Neural progenitor cell (in vitro differentiated cells): ENCODE results near the gene OR2D2. TPM values are rescaled to one million over a fixed set of nuclear protein-coding genes. Genes with fewer than 3 reads are reported as not detected.

Experiments
- DNase-seq: peaks from one replicate; pipeline ENCODE4 v3.0.0-alpha.2; 2016; ENCODE audit warnings: low spot score
- H2AFZ ChIP-seq: fragments of 200-600 bp; sonication (generic); replicated peaks from 2 replicates; pipeline ENCODE4 v1.6.1; 2016; ENCODE audit warnings: antibody characterized with exemption
- H3F3A ChIP-seq: fragments of 200-600 bp; sonication (generic); 2 replicates; pipeline ENCODE4 v1.6.1; 2016; ENCODE audit warnings: antibody characterized with exemption, low read depth
- H3K27ac ChIP-seq: fragments of 200-600 bp; sonication (generic); 2 replicates; pipeline ENCODE4 v1.5.1; 2016; ENCODE audit warnings: mild to moderate bottlenecking
- H3K27me3 ChIP-seq: fragments of 200-600 bp; sonication (generic); 2 replicates; pipeline ENCODE4 v1.6.1; 2016; ENCODE audit warnings: mild to moderate bottlenecking, moderate library complexity
- H3K36me3 ChIP-seq: fragments of 200-600 bp; sonication (generic); 2 replicates; pipeline ENCODE4 v1.5.1; 2016
- H3K4me1 ChIP-seq: fragments of 200-600 bp; sonication (generic); 2 replicates; pipeline ENCODE4 v1.6.1; 2016; ENCODE audit warnings: mixed run types
- H3K4me2 ChIP-seq: fragments of 200-600 bp; sonication (generic); 2 replicates; pipeline ENCODE4 v1.6.1; 2016
- H3K4me3 ChIP-seq: fragments of 200-600 bp; sonication (generic); 2 replicates; pipeline ENCODE4 v1.5.1; 2016
- H3K79me2 ChIP-seq: fragments of 200-600 bp; sonication (generic); 2 replicates; pipeline ENCODE4 v1.6.1; 2016; ENCODE audit warnings: low read depth
- H3K9ac ChIP-seq: fragments of 200-600 bp; sonication (generic); 2 replicates; pipeline ENCODE4 v1.6.1; 2016
- H3K9me3 ChIP-seq: fragments of 200-600 bp; sonication (generic); 2 replicates; pipeline ENCODE4 v1.5.1; 2016; ENCODE audit warnings: low read depth
- H4K20me1 ChIP-seq: fragments of 200-600 bp; sonication (generic); 2 replicates; pipeline ENCODE4 v1.6.1; 2016; ENCODE audit warnings: low read depth
- H3K27ac Mint-ChIP-seq: 3 replicates; pipeline ENCODE4 v1.8.0; 2021; ENCODE audit warnings: mixed read lengths
- H3K27me3 Mint-ChIP-seq: 2 replicates; pipeline ENCODE4 v1.8.0; 2022; ENCODE audit warnings: low read depth, mild to moderate bottlenecking, inconsistent platforms, moderate library complexity, mixed read lengths; ENCODE audit not compliant: insufficient read depth
- H3K36me3 Mint-ChIP-seq: 3 replicates; pipeline ENCODE4 v1.8.0; 2021; ENCODE audit warnings: mixed read lengths
- H3K4me1 Mint-ChIP-seq: 3 replicates; pipeline ENCODE4 v1.8.0; 2021; ENCODE audit warnings: mixed read lengths
- H3K4me3 Mint-ChIP-seq: 3 replicates; pipeline ENCODE4 v1.8.0; 2021; ENCODE audit warnings: mild to moderate bottlenecking, moderate library complexity, mixed read lengths
- H3K9me3 Mint-ChIP-seq: 3 replicates; pipeline ENCODE4 v1.8.0; 2020; ENCODE audit warnings: mixed read lengths
- EZH2 ChIP-seq: fragments of 200-600 bp; sonication (generic); IDR thresholded peaks from 2 replicates; pipeline ENCODE4 v1.6.1; 2017; ENCODE audit warnings: antibody characterized with exemption, mild to moderate bottlenecking, moderate library complexity
- EZH2phosphoT487 ChIP-seq: fragments of 200-600 bp; sonication (generic); IDR thresholded peaks from 2 replicates; pipeline ENCODE4 v1.6.1; 2017; ENCODE audit warnings: antibody characterized with exemption
- total RNA-seq: library from RNA; depleted of rRNA; stranded (reverse); fragments of >200 nt; gene quantifications from 2 replicates; pipeline ENCODE4 v1.2.3, GENCODE V29; 2015; ENCODE audit warnings: low replicate concordance
- TF ChIP-seq, protein P1 (sequence below): fragments of 200-600 bp; sonication (generic); IDR thresholded peaks from 2 replicates; pipeline ENCODE4 v1.5.1; 2017; ENCODE audit warnings: antibody characterized with exemption, mild to moderate bottlenecking

OR2D2 gene
- total RNA-seq, 1 donor from 2014 or later = not detected

DNA sequence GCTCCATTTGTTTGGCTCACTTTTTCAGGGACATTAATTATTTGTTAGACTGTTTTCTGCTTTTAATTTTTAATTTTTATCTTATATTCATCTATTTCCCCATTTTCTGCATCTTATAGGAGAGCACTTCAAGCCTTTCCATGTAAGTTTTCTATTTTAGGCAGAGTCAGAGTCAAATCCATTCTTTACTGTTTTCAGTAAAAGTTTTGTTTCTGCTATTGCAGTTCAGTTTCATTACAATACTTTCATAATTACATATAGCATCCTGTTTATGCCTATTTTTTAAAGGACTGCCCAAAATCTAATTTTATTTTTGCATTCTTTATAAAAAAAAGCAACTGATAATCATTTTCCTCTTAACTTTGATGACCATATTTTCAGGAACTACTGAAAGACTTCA lies 50.6 kb downstream of the OR2D2 start:
- no peaks in the 10 kb centered on the region for H3K36me3 Mint-ChIP-seq
- no peaks in the 10 kb centered on the region for H3K27me3 ChIP-seq
- peaks cover 9% of the 10 kb centered on the region for H3K4me1 Mint-ChIP-seq
- H3F3A ChIP-seq = peaks cover 16% of the 10 kb centered on the region
- H3K4me3 Mint-ChIP-seq = no peak overlapping the region
- no peak overlapping the region for H3K27ac Mint-ChIP-seq
- no peaks in the 10 kb centered on the region for H3K79me2 ChIP-seq
- DNase-seq = no peak
- H3K9ac ChIP-seq = no peak overlapping the region
- no peak overlapping the region for H3K4me2 ChIP-seq
- H3K27me3 Mint-ChIP-seq = peaks cover 3% of the 10 kb centered on the region
- no peak overlapping the region for H3K4me3 ChIP-seq
- peaks cover 14% of the 10 kb centered on the region for H3K9me3 Mint-ChIP-seq
- no peak overlapping the region for H3K27ac ChIP-seq
- peaks cover 18% of the 10 kb centered on the region for H3K4me1 ChIP-seq
- H2AFZ ChIP-seq = no peak overlapping the region
- TF ChIP-seq, protein P1, sequence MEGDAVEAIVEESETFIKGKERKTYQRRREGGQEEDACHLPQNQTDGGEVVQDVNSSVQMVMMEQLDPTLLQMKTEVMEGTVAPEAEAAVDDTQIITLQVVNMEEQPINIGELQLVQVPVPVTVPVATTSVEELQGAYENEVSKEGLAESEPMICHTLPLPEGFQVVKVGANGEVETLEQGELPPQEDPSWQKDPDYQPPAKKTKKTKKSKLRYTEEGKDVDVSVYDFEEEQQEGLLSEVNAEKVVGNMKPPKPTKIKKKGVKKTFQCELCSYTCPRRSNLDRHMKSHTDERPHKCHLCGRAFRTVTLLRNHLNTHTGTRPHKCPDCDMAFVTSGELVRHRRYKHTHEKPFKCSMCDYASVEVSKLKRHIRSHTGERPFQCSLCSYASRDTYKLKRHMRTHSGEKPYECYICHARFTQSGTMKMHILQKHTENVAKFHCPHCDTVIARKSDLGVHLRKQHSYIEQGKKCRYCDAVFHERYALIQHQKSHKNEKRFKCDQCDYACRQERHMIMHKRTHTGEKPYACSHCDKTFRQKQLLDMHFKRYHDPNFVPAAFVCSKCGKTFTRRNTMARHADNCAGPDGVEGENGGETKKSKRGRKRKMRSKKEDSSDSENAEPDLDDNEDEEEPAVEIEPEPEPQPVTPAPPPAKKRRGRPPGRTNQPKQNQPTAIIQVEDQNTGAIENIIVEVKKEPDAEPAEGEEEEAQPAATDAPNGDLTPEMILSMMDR = no peak
- no peak for TF ChIP-seq EZH2phosphoT487
- TF ChIP-seq EZH2 = no peak
- no peaks in the 10 kb centered on the region for H3K9me3 ChIP-seq
- no peaks in the 10 kb centered on the region for H4K20me1 ChIP-seq
- H3K36me3 ChIP-seq = peaks cover 4% of the 10 kb centered on the region

Other genes with a start within 250 kb of the OR2D2 start
- 4.5 and 9.0 TPM in 2 replicates for gene DCHS1, start 236.7 kb downstream of the OR2D2 start, total RNA-seq
- gene MRPL17, start 209.2 kb downstream of the OR2D2 start, total RNA-seq = 24.3 and 30.9 TPM in 2 replicates
- gene OR2AG2, start 120.5 kb downstream of the OR2D2 start, total RNA-seq = 0.25 and 0.36 TPM in 2 replicates
- not detected in 2 replicates for gene OR2AG1, start 109.5 kb downstream of the OR2D2 start, total RNA-seq
- gene OR6A2, start 92.8 kb downstream of the OR2D2 start, total RNA-seq = 0.36 and 0.50 TPM in 2 replicates
- not detected in 2 replicates for gene OR10A5, start 46.8 kb downstream of the OR2D2 start, total RNA-seq
- not detected in 2 replicates for gene OR10A2, start 29.4 kb downstream of the OR2D2 start, total RNA-seq
- not detected in 2 replicates for gene OR10A4, start 15.9 kb downstream of the OR2D2 start, total RNA-seq
- not detected in 2 replicates for gene OR2D3, start 28.5 kb upstream of the OR2D2 start, total RNA-seq
- gene ZNF215, start 33.9 kb upstream of the OR2D2 start, total RNA-seq = 14.8 and 20.1 TPM in 2 replicates
- gene ZNF214, start 127.8 kb upstream of the OR2D2 start, total RNA-seq = 13.2 and 19.6 TPM in 2 replicates
- gene NLRP14, start 128.0 kb upstream of the OR2D2 start, total RNA-seq = 1.3 and 1.8 TPM in 2 replicates
- gene RBMXL2, start 196.5 kb upstream of the OR2D2 start, total RNA-seq = 0.19 TPM in 1 of 2 replicates, not detected in the other